GM12865 (cell line): ENCODE measurements around the gene LTA4H.

ENCODE experiments used
- DNase-seq: peaks from one replicate; pipeline ENCODE4 v3.0.0; 2010; ENCODE audit warnings: low read depth
- H3K4me3 ChIP-seq: 2 replicates; pipeline ENCODE4 v1.5.1; 2011; ENCODE audit warnings: mild to moderate bottlenecking, low read depth, low read length, control low read depth
- CTCF ChIP-seq: IDR thresholded peaks from 2 replicates; pipeline ENCODE4 v1.5.1; 2011; ENCODE audit warnings: low read length, control low read depth, low read depth, inconsistent platforms; ENCODE audit not compliant: insufficient read depth; ENCODE audit errors: missing control alignments

LTA4H gene

GRCh38 chr12:96029826-96030225 lies 5.6 kb downstream of the LTA4H start:
- no peak for TF ChIP-seq CTCF

DNA sequence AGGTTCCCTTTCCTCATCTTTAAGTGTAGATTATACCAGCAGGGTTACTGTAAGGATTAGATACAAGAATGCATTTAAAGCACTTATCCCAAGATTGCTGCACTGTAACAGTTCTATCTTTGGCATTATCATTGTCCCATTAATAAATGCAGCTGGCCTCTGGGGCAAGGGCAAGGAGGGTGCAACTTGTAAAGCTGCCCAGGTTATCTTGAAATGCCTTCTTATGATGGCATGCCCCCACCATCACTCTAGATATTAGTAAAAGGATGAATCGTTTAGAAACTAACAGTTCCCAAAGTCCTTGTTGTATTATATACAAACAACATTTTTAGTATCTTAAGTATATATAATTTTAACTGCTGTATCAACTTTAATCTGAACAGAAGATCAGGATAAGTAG lies 6.8 kb downstream of the LTA4H start:
- no peak overlapping the region for H3K4me3 ChIP-seq
- no peak for TF ChIP-seq CTCF
- no peak for DNase-seq

More at GRCh38 chr12:96029826-96030225, 5.6 kb downstream of the LTA4H start:
- H3K4me3 ChIP-seq: no peak overlapping the region
- no peak for DNase-seq

DNA sequence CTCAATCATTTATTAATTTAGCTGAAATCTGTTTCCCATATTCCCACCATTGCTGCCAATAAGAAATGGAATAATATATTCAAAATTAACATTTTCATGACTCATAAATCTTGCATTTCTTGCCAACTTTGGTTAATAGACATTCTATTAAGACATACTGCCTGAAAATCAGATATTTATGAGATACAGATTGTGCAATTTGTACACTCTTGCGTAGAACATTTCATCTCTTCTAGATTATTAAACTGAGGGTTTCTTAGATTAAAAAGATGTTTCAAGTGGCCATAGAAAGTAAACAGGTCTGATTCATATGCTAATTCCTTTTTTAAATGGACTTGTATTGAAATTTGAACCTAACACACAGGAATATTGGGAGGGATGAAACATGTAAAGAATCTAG lies 9.1 kb downstream of the LTA4H start:
- DNase-seq: no peak
- TF ChIP-seq CTCF: no peak
- no peak overlapping the region for H3K4me3 ChIP-seq

DNA sequence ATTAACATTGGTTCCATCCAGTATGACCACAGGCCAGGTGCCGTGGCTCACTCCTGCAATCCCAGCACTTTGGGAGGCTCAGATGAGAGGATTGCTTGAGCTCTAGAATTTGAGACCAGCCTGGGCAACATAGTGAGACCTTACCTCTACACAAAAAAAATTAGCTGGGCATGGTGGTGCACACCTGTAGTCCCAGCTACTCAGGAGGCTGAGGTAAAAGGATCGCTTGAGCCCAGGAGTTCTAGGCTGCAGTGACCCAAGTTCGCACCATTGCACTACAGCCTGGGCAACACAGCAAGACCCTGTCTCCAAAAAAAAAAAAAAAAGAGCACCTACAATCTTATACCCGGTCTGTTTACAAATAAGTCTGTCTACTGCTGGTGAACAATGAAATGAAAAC lies 9.9 kb downstream of the LTA4H start:
- TF ChIP-seq CTCF: no peak
- no peak overlapping the region for H3K4me3 ChIP-seq

DNA sequence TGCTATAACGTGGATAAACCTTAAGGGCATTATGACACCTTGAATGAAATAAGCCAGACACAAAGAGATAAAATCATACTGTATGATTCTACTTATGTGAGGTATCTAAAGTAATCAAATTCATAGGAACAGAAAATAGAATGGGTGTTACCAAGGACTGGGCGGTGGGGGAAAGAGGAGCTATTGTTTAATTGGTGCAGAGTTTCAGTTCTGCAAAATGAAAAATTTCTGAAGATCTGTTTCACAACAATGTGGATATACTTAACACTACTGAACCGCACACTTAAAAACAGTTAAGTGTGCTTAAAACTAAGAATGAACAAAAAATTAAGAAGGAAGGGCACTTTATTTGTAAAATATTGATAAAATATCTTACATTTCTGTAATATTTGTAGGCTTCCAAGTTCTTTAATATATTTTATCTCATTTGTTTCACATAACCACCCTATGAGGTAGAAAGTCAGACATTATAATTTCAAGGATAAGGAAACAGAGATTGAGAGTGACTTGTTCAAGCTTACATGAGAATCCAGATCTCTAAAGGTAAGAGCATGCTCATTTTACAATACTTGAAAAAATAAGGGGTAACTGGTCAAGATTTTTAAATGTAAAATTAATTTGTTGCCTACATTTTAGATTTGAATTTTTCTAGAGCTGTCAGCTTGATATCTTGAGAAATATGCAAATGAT lies 14.9 kb downstream of the LTA4H start:
- TF ChIP-seq CTCF: no peak
- peak; percentile 50 for DNase-seq
- H3K4me3 ChIP-seq: no peak overlapping the region

More for the DNA sequence above, 9.9 kb downstream of the LTA4H start:
- no peak for DNase-seq

DNA sequence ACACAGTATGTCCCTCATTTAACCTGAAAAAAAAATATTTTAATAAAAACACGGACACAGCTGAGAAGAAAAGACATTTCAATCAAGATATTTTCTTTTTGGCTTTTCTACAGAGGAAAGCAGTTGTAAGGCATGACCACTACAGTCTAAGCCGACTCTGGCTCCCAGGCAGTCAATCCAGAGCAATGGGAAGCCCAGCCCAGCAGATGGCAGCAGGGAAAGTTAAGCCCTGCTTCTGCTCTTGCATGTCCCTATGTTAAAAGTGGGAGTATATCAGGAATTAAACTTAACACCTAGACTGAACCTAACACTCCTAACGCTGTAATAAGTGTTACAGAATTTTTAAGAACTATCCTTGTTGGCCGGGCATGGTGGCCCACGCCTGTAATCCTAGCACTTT lies 19.7 kb downstream of the LTA4H start:
- H3K4me3 ChIP-seq: no peak overlapping the region
- peak; percentile 5 for TF ChIP-seq CTCF
- no peak for DNase-seq

GRCh38 chr12:96014943-96015599 lies 20.3 kb downstream of the LTA4H start:
- DNase-seq: no peak
- no peak overlapping the region for H3K4me3 ChIP-seq
- no peak for TF ChIP-seq CTCF
